Thyroid gland (tissue), 4 donors: ENCODE results near the gene SLC5A11. TPM values are rescaled to one million over a fixed set of nuclear protein-coding genes. Genes with fewer than 3 reads are reported as not detected.
"Not testable (repeated sequence)": the region's sequence is repeated elsewhere in the genome, so short reads cannot be mapped to it uniquely, and the experiment has no call there.

Source experiments
- DNase-seq, 2 donors: peaks; one replicate each; pipeline ENCODE4 v3.0.0-alpha.2; 2019
- H3K27ac ChIP-seq, 3 donors: fragments of 200-600 bp; sonication (generic); 1 replicate in 2 of 3; 2 replicates in 1 of 3; pipeline ENCODE4 v1.5.1; 2016 to 2019; ENCODE audit warnings: mild to moderate bottlenecking in 1 of 3, moderate library complexity in 1 of 3
- H3K27me3 ChIP-seq: fragments of 200-600 bp; sonication (generic); one replicate; pipeline ENCODE4 v1.5.1; 2019
- H3K36me3 ChIP-seq, 2 donors: fragments of 200-600 bp; sonication (generic); one replicate each; pipeline ENCODE4 v1.5.1; 2016 to 2019
- H3K4me1 ChIP-seq, 2 donors: fragments of 200-600 bp; sonication (generic); one replicate each; pipeline ENCODE4 v1.5.1; 2017 to 2019
- H3K4me3 ChIP-seq, 3 donors: fragments of 200-600 bp; sonication (generic); replicated peaks in 1 of 3; 1 replicate in 2 of 3; 2 replicates in 1 of 3; pipeline ENCODE4 v1.5.1; 2016; ENCODE audit warnings: mild to moderate bottlenecking in 1 of 3
- H3K9me3 ChIP-seq: fragments of 200-600 bp; sonication (generic); one replicate; pipeline ENCODE4 v1.5.1; 2017
- CTCF ChIP-seq, 6 experiments: fragments of 200-600 bp in 3 of 6; fragments of 450-650 bp in 3 of 6; sonication (generic) in 3 of 6; IDR thresholded peaks; one replicate each; pipeline ENCODE4 v1.5.1; 2016 to 2019; ENCODE audit warnings: antibody characterized with exemption in 6 of 6, mild to moderate bottlenecking in 2 of 6, inconsistent platforms in 1 of 6, moderate library complexity in 1 of 6
- POLR2A ChIP-seq, 2 donors: fragments of 450-650 bp; IDR thresholded peaks; one replicate each; pipeline ENCODE4 v1.6.1; 2017; ENCODE audit warnings: antibody characterized with exemption in 2 of 2, mild to moderate bottlenecking in 2 of 2, moderate library complexity in 1 of 2
- WGBS, 2 donors: methylation state at CpG; one replicate each; pipeline ENCODE4 v1.1.5; 2017; 5-methylcytosine and 5-hydroxymethylcytosine counted together
- intact Hi-C: fragments of 100-400 bp; cut with DNase I; formaldehyde crosslinking; loops from one replicate; pipeline ENCODE4 v1.15.1; 2023
- total RNA-seq, 4 donors: library from RNA; depleted of rRNA; stranded (reverse); fragments of >200 nt; gene quantifications; one replicate each; pipeline ENCODE4 v1.2.3, GENCODE V29; 2016

SLC5A11 gene
- total RNA-seq, 4 donors from 2014 or later: 0.22 TPM; not detected in 3

- no peak overlapping the region for H3K27ac ChIP-seq
- WGBS, 2 donors: 96 to 99% methylated on average over 2 of the region's 2 CpGs
- H3K9me3 ChIP-seq: no peaks in the 10 kb centered on the region
- no peaks in the 10 kb centered on the region for H3K27me3 ChIP-seq
- H3K4me3 ChIP-seq: no peak overlapping the region
- intact Hi-C loops: no loop called here
- H3K36me3 ChIP-seq: no peaks in the 10 kb centered on the region
- TF ChIP-seq CTCF (IDR thresholded peaks at IDR 0.05): no peak
- TF ChIP-seq POLR2A (IDR thresholded peaks at IDR 0.05): no peak
- DNase-seq: no peak
- H3K4me1 ChIP-seq: no peaks in the 10 kb centered on the region
These were observed 41.7 kb downstream of the SLC5A11 start for GRCh38 chr16:24887472-24887871.

GRCh38 chr16:24890746-24891145, 45.0 kb downstream of the SLC5A11 start:
- intact Hi-C loops: no loop called here
- DNase-seq: no peak
- Histone ChIP-seq H3K4me3 (no peak overlapping the region), H3K36me3 (no peaks in the 10 kb centered on the region), H3K27me3 (no peaks in the 10 kb centered on the region), H3K4me1 (no peaks in the 10 kb centered on the region), H3K9me3 (no peaks in the 10 kb centered on the region), H3K27ac (no peak overlapping the region)
- 83 to 88% methylated on average over 13 of the region's 13 CpGs for WGBS, 2 donors
- TF ChIP-seq POLR2A (IDR thresholded peaks at IDR 0.05): no peak
- TF ChIP-seq CTCF (IDR thresholded peaks at IDR 0.05): no peak

GRCh38 chr16:24896439-24896838, 50.7 kb downstream of the SLC5A11 start:
- Histone ChIP-seq H3K27ac (no peak overlapping the region), H3K27me3 (no peaks in the 10 kb centered on the region), H3K4me3 (no peak overlapping the region), H3K9me3 (no peaks in the 10 kb centered on the region), H3K4me1 (no peaks in the 10 kb centered on the region), H3K36me3 (no peaks in the 10 kb centered on the region)
- intact Hi-C loops: no loop called here
- WGBS, 2 donors: 82 to 92% methylated on average over 1 of the region's 1 CpG
- TF ChIP-seq CTCF (IDR thresholded peaks at IDR 0.05): no peak
- no peak for TF ChIP-seq POLR2A (IDR thresholded peaks at IDR 0.05)
- DNase-seq: no peak

GRCh38 chr16:24897522-24897921, 51.8 kb downstream of the SLC5A11 start:
- H3K9me3 ChIP-seq, H3K27ac ChIP-seq, H3K36me3 ChIP-seq, DNase-seq, H3K27me3 ChIP-seq, intact Hi-C loops, H3K4me3 ChIP-seq, H3K4me1 ChIP-seq: not testable (repeated sequence)
- 76 to 83% methylated on average over 2 of the region's 2 CpGs for WGBS, 2 donors

- Histone ChIP-seq H3K4me3 (no peak overlapping the region), H3K9me3 (no peaks in the 10 kb centered on the region), H3K27ac (no peak overlapping the region), H3K27me3 (no peaks in the 10 kb centered on the region), H3K4me1 (no peaks in the 10 kb centered on the region), H3K36me3 (no peaks in the 10 kb centered on the region)
- intact Hi-C loops: no loop called here
- no peak for TF ChIP-seq CTCF (IDR thresholded peaks at IDR 0.05)
- DNase-seq: no peak
These were observed 54.5 kb downstream of the SLC5A11 start for GRCh38 chr16:24900230-24900629.

- H3K36me3 ChIP-seq: no peaks in the 10 kb centered on the region
- H3K9me3 ChIP-seq: no peaks in the 10 kb centered on the region
- no peaks in the 10 kb centered on the region for H3K4me1 ChIP-seq
- no peak overlapping the region for H3K4me3 ChIP-seq
- no peaks in the 10 kb centered on the region for H3K27me3 ChIP-seq
- no peak for TF ChIP-seq POLR2A (IDR thresholded peaks at IDR 0.05)
- peak in 4 of 6 experiments; percentile 12 to 36 (median 24) for TF ChIP-seq CTCF (IDR thresholded peaks at IDR 0.05)
- WGBS, 2 donors: 60 to 61% methylated on average over 14 of the region's 14 CpGs
- intact Hi-C loops: no loop called here
- no peak overlapping the region for H3K27ac ChIP-seq
- no peak for DNase-seq
These were observed 60.5 kb downstream of the SLC5A11 start for GRCh38 chr16:24906199-24906808.
